ENCODE measurements around the gene FAIM2.

The FAIM2 gene

GRCh38 chr12:49828133-49829091, 75.3 kb downstream of the FAIM2 start, which contains the start of gene NCKAP5L:
Gene NCKAP5L, minus strand, starts transcription at chr12:49828413. Its CDS starts 24,369 bp downstream, at chr12:49804044.
- TF ChIP-seq CTCF (IDR thresholded peaks at IDR 0.05) = no peak

- no peak for TF ChIP-seq CTCF (IDR thresholded peaks at IDR 0.05)
These were observed 76.2 kb downstream of the FAIM2 start for GRCh38 chr12:49827401-49828099.

DNA sequence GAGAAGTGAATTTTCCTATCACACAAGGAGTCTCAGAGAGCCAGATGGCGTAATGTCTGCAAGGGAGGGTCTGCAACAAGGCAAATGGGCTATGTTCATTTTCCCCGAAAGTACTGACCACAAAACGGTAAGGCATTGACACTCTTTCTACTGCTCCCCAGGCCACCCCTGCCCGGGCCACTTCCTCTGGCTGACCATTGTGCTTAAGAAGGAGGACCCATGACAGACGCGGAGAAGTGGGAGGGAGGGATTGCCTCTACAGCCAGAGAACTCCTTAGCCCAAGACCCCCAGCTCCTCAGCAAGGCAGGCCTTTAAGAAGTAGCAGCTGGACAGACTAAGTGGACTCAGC, 76.7 kb downstream of the FAIM2 start:
- no peak for TF ChIP-seq CTCF (IDR thresholded peaks at IDR 0.05)

- TF ChIP-seq CTCF (IDR thresholded peaks at IDR 0.05) = no peak
These were observed 77.7 kb downstream of the FAIM2 start for GRCh38 chr12:49825971-49826421.

GRCh38 chr12:49825360-49825970, 78.2 kb downstream of the FAIM2 start:
- no peak for TF ChIP-seq CTCF (IDR thresholded peaks at IDR 0.05)

DNA sequence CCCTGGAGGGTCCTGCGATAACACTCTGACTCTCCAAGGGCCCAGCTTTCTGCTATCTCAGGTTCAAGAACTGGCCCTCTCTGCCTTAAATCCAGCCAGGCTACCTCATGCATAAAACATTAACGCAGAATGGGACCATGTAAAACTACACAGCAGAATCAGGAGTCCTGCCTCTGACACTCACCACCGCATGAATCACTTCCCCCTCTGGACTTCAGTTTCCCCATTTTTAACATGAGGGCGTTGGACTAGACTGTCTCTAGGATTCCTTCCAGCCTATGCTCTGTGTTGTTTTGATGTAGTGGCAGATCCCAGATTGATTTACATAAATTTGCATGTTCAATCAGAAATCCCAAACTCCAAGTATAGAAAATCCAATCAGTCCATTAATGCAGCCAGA, 78.8 kb downstream of the FAIM2 start:
- no peak for TF ChIP-seq CTCF (IDR thresholded peaks at IDR 0.05)

GRCh38 chr12:49824416-49824815, 79.3 kb downstream of the FAIM2 start:
- no peak for TF ChIP-seq CTCF (IDR thresholded peaks at IDR 0.05)
